Neural crest cell (in vitro differentiated cells): ENCODE data around the gene FASLG. TPM values are rescaled to one million over a fixed set of nuclear protein-coding genes. Genes with fewer than 3 reads are reported as not detected.

ENCODE experiments used
- DNase-seq: peaks from one replicate; pipeline ENCODE4 v3.0.0; 2021; ENCODE audit warnings: low read depth, mixed read lengths, low spot score
- H3K27ac Mint-ChIP-seq: one replicate; pipeline ENCODE4 v1.8.0; 2021; ENCODE audit warnings: mild to moderate bottlenecking, mixed read lengths; ENCODE audit not compliant: unreplicated experiment
- H3K27me3 Mint-ChIP-seq: 2 replicates; pipeline ENCODE4 v1.8.0; 2021; ENCODE audit warnings: low read depth, mild to moderate bottlenecking, mixed read lengths
- H3K36me3 Mint-ChIP-seq: 2 replicates; pipeline ENCODE4 v1.8.0; 2021; ENCODE audit warnings: low read depth, mild to moderate bottlenecking, mixed read lengths
- H3K4me1 Mint-ChIP-seq: 2 replicates; pipeline ENCODE4 v1.8.0; 2021; ENCODE audit warnings: mixed read lengths
- H3K4me3 Mint-ChIP-seq: one replicate; pipeline ENCODE4 v1.8.0; 2021; ENCODE audit warnings: mild to moderate bottlenecking, mixed read lengths
- H3K9me3 Mint-ChIP-seq: 2 replicates; pipeline ENCODE4 v1.8.0; 2021; ENCODE audit warnings: mixed read lengths
- total RNA-seq: library from RNA; stranded (reverse); gene quantifications from 2 replicates; pipeline ENCODE4 v1.2.1, GENCODE V29; 2021
- TF ChIP-seq, protein P1 (sequence below): fragments of 200-600 bp; sonication (generic); conservative IDR thresholded peaks from 2 replicates; pipeline ENCODE4 v1.5.0; 2021; ENCODE audit warnings: antibody characterized with exemption, mild to moderate bottlenecking

FASLG gene
- total RNA-seq, 1 donor from 2014 or later: not detected

DNA sequence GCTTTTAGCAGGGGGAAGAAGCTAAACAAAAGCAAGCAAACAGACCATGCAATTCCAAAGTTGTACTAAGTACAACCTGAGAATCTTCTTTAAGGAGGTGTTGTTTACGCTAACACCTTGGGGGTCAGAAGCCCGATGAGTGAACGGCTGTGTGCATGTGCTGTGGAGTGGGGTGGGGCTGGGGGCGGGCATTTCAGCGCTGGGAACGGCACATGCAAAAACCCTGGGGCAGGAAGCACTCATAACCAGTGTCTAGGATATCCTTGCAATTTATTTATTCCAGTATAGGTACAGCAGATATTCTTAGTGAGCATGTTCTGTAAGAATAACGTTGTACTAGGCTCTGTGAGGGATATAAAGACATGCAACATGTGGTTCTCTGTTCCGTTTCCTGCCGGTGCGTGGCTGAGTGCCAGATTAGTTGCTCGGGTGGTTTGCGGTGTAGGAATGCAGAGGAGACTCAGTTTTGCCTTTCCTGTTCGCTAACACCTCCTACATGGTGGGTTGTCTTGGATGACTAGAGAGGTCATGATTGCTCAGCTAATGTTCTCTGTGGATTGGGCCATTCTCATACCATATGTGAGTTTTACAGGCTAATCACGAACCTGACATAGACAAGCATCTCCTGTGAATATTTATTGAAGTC lies 3.7 kb downstream of the FASLG start:
- H3K27me3 Mint-ChIP-seq: no peaks in the 10 kb centered on the region
- H3K9me3 Mint-ChIP-seq: no peaks in the 10 kb centered on the region
- H3K36me3 Mint-ChIP-seq: no peaks in the 10 kb centered on the region
- TF ChIP-seq, protein P1, sequence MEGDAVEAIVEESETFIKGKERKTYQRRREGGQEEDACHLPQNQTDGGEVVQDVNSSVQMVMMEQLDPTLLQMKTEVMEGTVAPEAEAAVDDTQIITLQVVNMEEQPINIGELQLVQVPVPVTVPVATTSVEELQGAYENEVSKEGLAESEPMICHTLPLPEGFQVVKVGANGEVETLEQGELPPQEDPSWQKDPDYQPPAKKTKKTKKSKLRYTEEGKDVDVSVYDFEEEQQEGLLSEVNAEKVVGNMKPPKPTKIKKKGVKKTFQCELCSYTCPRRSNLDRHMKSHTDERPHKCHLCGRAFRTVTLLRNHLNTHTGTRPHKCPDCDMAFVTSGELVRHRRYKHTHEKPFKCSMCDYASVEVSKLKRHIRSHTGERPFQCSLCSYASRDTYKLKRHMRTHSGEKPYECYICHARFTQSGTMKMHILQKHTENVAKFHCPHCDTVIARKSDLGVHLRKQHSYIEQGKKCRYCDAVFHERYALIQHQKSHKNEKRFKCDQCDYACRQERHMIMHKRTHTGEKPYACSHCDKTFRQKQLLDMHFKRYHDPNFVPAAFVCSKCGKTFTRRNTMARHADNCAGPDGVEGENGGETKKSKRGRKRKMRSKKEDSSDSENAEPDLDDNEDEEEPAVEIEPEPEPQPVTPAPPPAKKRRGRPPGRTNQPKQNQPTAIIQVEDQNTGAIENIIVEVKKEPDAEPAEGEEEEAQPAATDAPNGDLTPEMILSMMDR: no peak
- no peak for DNase-seq
- H3K4me3 Mint-ChIP-seq: no peak overlapping the region
- H3K27ac Mint-ChIP-seq: peak overlapping the region; percentile 62
- no peaks in the 10 kb centered on the region for H3K4me1 Mint-ChIP-seq

DNA sequence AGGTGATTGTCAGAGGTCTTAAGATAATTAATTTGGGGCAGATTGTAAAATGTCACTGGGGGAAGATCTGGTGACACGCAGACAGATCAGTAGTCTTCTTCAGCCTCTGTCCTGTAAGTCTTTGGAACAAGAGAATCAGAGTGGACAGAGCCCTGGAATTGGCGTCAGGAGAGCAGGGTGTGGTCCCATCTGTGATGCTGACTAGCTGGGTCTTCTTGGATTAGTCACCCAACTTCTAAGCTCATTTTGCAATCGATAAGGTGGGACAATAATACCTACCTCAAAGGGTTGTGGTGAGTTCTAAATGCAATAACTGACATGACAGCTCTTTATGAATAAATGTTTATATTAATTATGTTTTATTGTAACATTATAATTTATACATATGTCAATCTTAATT lies 4.8 kb downstream of the FASLG start:
- Mint-ChIP-seq H3K27me3 (no peaks in the 10 kb centered on the region), H3K4me1 (no peaks in the 10 kb centered on the region), H3K4me3 (no peak overlapping the region), H3K27ac (no peak overlapping the region), H3K9me3 (no peaks in the 10 kb centered on the region), H3K36me3 (no peaks in the 10 kb centered on the region)
- TF ChIP-seq, protein P1: no peak
- DNase-seq: no peak

DNA sequence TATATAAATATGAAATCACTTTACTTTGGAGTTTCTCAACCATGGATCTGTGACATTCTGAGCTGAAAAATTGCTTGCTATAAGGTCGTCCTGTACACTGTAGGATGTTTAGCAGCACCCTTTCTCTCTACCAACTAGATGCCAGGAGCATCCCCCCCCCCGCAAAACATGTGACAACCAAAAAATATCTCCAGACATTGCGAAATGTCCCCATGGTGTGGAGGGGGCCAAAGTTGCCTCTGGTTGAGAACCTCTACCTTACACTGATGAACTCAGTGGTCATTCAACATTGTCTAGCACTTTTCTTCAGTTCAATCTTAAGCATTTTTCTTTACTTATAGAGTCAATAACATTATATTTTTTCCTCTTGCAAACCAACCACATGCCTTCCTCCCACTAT lies 9.2 kb downstream of the FASLG start:
- no peak for DNase-seq
- no peaks in the 10 kb centered on the region for H3K36me3 Mint-ChIP-seq

DNA sequence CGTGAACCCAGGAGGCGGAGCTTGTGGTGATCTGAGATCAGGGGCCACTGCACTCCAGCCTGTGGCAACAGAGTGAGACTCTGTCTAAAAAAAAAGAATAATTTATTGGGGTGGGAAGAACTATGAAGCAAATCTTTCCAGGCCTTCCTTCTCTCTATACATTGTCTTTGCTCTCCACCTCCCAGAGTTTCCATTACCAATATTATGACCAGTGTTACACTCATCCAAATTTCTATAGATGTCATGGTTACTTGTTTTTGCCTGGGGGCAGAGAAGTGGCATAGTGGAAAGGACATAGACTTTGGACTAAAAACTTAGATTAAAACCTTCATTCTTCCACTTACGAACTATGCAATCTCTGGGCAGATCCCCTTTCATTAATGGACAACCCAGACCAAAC lies 10.1 kb downstream of the FASLG start:
- H3K27ac Mint-ChIP-seq: no peak overlapping the region

More for the DNA sequence above, 9.2 kb downstream of the FASLG start:
- TF ChIP-seq, protein P1: no peak
- H3K27me3 Mint-ChIP-seq: no peaks in the 10 kb centered on the region
- H3K9me3 Mint-ChIP-seq: peaks cover 4% of the 10 kb centered on the region
- H3K27ac Mint-ChIP-seq: no peak overlapping the region
- H3K4me3 Mint-ChIP-seq: no peak overlapping the region
- H3K4me1 Mint-ChIP-seq: no peaks in the 10 kb centered on the region

DNA sequence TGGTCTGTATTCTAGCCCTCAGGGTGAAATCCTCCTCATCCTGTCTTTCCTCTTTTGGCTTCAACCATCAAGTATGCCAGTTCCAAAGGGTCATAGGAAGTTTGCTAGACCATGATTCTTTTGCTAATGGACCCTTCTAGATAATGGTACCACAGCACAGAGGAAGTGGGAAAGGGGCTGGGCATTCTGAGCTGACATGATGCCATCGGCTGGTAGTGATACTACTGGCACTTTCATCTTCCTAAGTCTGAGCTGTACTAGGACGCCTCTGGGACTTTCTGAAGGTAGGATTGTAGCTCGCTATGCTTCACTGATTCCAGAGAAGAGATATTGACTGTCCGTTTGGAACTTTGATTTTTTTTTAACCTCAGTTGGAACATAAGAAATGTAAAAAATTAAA lies 11.4 kb downstream of the FASLG start:
- Mint-ChIP-seq H3K27me3 (no peaks in the 10 kb centered on the region), H3K4me3 (no peak overlapping the region), H3K4me1 (no peaks in the 10 kb centered on the region), H3K27ac (no peak overlapping the region), H3K36me3 (no peaks in the 10 kb centered on the region), H3K9me3 (peaks cover 4% of the 10 kb centered on the region)
- no peak for DNase-seq
- TF ChIP-seq, protein P1: no peak

More for the DNA sequence above, 10.1 kb downstream of the FASLG start:
- TF ChIP-seq, protein P1: no peak
- no peak for DNase-seq
- Mint-ChIP-seq H3K4me3 (no peak overlapping the region), H3K9me3 (peaks cover 4% of the 10 kb centered on the region), H3K4me1 (no peaks in the 10 kb centered on the region), H3K36me3 (no peaks in the 10 kb centered on the region), H3K27me3 (no peaks in the 10 kb centered on the region)
